ENCODE measurements around the gene TRAF2.
A peak's percentile ranks its signal among the peaks of the same experiment; 100 is the strongest.
"Not testable (repeated sequence)": the region's sequence is repeated elsewhere in the genome, so short reads cannot be mapped to it uniquely, and the experiment has no call there.

TRAF2 gene

DNA sequence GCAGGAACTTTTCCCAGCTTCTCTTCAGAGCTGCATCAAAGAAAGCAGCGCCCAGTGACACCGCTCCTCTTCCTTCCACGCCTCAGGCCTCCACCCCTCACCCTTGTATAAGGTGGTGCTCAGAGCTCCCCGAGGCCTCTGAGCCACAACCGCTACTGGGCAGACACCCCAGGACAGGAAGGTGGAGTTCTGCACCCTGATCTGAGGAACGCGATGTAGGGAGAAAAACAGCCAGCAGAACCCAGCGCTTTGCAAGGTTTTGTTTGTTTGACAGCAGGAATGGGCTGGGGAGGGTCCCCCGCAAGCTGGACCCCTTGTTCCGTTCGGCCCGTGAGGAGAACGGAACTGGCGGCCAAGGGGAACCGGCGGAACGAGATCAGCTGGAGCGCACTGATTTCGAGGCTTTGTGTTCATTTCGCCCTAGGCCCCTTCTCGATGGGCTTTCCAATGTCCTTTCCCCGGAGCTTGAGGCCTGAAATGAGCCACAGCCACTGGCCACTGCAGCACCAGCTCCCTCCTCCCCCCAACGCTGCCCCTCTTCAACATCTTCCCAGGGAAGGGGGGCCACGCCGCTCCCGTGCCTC is 24.4 kb upstream of the TRAF2 start:
- no peak overlapping the region for H3K27ac ChIP-seq (ENCODE audit: low read depth, low read length)
- H3K36me3 ChIP-seq (ENCODE audit: control insufficient read depth, insufficient read depth, low read length) = peaks cover 51% of the 10 kb centered on the region
- H3K9ac ChIP-seq (ENCODE audit: low read length) = no peak overlapping the region
- no peaks in the 10 kb centered on the region for H3K9me3 ChIP-seq (ENCODE audit: control insufficient read depth, insufficient read depth, low read depth, low read length)
- no peaks in the 10 kb centered on the region for H3K27me3 ChIP-seq (ENCODE audit: control insufficient read depth, insufficient read depth, low read length)
- H3K4me1 ChIP-seq (ENCODE audit: control insufficient read depth, insufficient read depth, low read length) = peaks cover 4% of the 10 kb centered on the region; the same call in 1 of the 2 replicates
- H3K4me3 ChIP-seq (ENCODE audit: low read depth, low read length) = no peak overlapping the region

DNA sequence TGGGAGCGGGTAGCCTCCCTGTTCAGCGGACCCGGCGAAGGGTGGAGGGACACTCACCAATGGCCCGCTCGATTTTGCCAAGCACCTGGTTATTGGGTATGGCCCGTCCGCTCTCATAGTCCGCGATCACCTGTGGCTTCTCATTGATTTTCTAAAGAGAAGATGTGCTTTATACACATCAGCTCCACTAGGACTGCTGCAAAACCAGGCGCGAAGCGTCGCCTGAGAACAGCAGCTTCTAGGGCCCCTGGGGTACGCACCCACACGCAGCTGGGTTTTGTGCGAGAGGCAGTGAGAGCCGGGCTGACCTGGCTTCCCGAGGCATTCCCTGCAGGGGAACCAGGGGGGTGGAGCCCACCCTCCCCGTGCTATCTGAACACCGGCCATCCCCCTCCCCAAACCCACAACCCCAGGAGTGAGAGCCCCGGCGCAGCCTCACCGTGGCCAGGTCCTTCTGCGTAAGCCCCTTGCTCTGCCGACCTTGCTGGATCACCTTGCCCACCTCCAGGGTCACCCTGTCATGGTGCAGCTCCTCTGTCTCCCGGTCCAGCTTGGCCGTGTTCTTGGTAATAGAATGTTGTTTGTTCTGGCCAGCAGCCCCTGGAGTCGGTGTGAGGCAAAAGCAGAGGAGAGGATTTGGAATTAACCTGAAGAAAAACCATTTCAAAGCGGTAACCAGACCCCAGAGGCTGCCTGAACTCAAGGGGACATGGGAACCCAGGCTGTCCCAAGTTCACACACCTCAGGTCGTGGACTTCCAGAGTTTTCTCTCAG is 23.3 kb upstream of the TRAF2 start:
- no peak overlapping the region for H3K27ac ChIP-seq (ENCODE audit: low read depth, low read length)

DNA sequence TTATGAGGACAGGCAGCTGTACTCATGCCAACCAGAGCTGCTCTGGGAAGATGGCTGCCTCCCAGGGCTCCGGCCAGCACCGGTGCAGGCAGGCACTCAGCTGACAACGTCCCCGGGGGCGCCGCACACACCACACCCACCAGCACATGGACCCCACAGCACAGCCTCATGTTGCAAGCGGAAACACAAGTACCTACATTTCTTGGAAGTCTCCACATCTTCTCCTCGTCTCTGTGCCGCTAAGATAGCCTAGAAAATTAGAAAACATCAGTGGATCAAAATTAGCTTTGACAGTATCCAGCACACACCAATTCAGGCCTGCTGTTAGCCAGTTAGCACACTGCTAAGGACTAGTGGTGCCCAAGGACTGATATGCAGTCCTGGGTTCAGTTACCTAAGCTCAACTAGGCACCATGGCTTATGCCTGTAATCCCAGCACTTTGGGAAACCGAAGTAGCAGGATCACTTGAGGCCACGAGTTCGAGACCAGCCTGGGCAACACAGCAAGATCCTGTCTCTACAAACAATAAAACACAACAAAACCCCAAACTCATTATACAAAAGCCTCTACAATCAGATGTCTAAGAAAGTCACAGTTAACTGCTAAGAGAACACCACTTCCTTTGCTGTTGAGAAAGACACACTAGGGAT is 22.6 kb upstream of the TRAF2 start:
- Histone ChIP-seq H3K4me1 (ENCODE audit: control insufficient read depth, insufficient read depth, low read length) (peaks cover 4% of the 10 kb centered on the region; the same call in 1 of the 2 replicates), H3K27me3 (ENCODE audit: control insufficient read depth, insufficient read depth, low read length) (no peaks in the 10 kb centered on the region), H3K9me3 (ENCODE audit: control insufficient read depth, insufficient read depth, low read depth, low read length) (peaks cover 16% of the 10 kb centered on the region), H3K36me3 (ENCODE audit: control insufficient read depth, insufficient read depth, low read length) (peaks cover 50% of the 10 kb centered on the region), H3K4me3 (ENCODE audit: low read depth, low read length) (no peak overlapping the region), H3K27ac (ENCODE audit: low read depth, low read length) (no peak overlapping the region), H3K9ac (ENCODE audit: low read length) (no peak overlapping the region)

More for the DNA sequence above, 23.3 kb upstream of the TRAF2 start:
- Histone ChIP-seq H3K9me3 (ENCODE audit: control insufficient read depth, insufficient read depth, low read depth, low read length) (peaks cover 10% of the 10 kb centered on the region), H3K27me3 (ENCODE audit: control insufficient read depth, insufficient read depth, low read length) (no peaks in the 10 kb centered on the region), H3K36me3 (ENCODE audit: control insufficient read depth, insufficient read depth, low read length) (peaks cover 51% of the 10 kb centered on the region), H3K4me3 (ENCODE audit: low read depth, low read length) (no peak overlapping the region), H3K9ac (ENCODE audit: low read length) (no peak overlapping the region), H3K4me1 (ENCODE audit: control insufficient read depth, insufficient read depth, low read length) (peaks cover 4% of the 10 kb centered on the region; the same call in 1 of the 2 replicates)

DNA sequence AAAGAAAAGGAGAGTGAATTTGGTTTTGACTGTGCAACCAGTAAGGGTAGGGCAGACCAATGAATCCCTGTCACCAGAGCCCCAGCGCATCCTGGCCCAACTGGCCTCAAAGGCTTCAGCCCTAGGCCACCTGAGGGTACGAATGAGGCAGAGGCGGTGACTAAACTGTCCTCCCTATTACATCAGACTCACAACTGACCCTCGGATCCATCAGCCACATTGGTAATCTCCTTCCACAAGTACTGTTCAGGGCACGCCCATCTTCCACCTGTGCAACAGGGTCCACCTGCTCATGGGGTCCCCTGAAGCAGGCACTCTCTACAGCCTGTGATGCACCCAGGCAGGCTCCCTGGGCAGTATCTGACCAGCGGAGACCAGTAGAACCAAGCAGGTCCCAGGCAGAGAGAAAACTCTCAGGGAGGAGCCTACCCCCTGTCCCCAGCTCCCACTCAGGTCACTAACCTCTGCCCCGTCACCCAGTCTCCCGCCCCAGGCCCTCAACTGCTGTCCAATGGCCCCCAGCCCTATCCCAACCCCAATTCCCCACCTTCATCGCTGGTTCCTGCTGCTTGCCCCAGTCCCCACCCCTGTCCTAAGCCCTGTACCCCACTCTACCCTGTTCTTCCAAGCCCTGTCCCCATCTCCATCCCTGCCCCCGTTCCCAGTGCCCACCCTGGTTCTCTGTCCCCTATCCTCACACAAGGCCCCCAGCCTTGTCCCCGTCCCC is 21.1 kb upstream of the TRAF2 start:
- Histone ChIP-seq H3K27me3 (ENCODE audit: control insufficient read depth, insufficient read depth, low read length) (no peaks in the 10 kb centered on the region), H3K4me3 (ENCODE audit: low read depth, low read length) (peak overlapping the region; percentile 93)

DNA sequence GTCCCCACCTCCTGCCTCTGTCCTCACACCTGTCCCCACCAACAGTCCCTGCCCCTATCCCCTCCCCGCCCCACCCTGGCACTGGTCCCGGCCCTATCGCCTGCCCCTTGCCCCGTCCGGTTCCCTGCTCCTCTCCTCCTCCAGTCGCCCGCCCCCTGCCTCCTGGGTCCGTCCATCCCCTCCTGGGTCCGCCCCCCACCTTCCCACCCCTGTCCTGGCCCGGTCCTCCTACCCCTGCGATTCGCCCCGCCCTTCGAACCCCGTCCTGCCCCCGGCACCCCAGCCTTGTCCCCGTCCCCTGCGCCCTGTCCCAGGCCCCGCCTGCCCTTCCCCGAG is 20.6 kb upstream of the TRAF2 start:
- H3K36me3 ChIP-seq (ENCODE audit: control insufficient read depth, insufficient read depth, low read length) = peaks cover 40% of the 10 kb centered on the region
- H3K27me3 ChIP-seq (ENCODE audit: control insufficient read depth, insufficient read depth, low read length) = no peaks in the 10 kb centered on the region
- peaks cover 4% of the 10 kb centered on the region; the same call in 1 of the 2 replicates for H3K4me1 ChIP-seq (ENCODE audit: control insufficient read depth, insufficient read depth, low read length)
- peak overlapping the region; percentile 90 for H3K9ac ChIP-seq (ENCODE audit: low read length)
- H3K9me3 ChIP-seq (ENCODE audit: control insufficient read depth, insufficient read depth, low read depth, low read length) = peaks cover 32% of the 10 kb centered on the region
- H3K4me3 ChIP-seq (ENCODE audit: low read depth, low read length) = peak overlapping the region; percentile 93
- peak overlapping the region; percentile 88; the same call in 1 of the 2 replicates for H3K27ac ChIP-seq (ENCODE audit: low read depth, low read length)

More for the DNA sequence above, 21.1 kb upstream of the TRAF2 start:
- H3K4me1 ChIP-seq (ENCODE audit: control insufficient read depth, insufficient read depth, low read length) = peaks cover 4% of the 10 kb centered on the region; the same call in 1 of the 2 replicates
- H3K9ac ChIP-seq (ENCODE audit: low read length) = peak overlapping the region; percentile 70
- peaks cover 44% of the 10 kb centered on the region for H3K36me3 ChIP-seq (ENCODE audit: control insufficient read depth, insufficient read depth, low read length)
- H3K27ac ChIP-seq (ENCODE audit: low read depth, low read length) = no peak overlapping the region
- peaks cover 26% of the 10 kb centered on the region for H3K9me3 ChIP-seq (ENCODE audit: control insufficient read depth, insufficient read depth, low read depth, low read length)

DNA sequence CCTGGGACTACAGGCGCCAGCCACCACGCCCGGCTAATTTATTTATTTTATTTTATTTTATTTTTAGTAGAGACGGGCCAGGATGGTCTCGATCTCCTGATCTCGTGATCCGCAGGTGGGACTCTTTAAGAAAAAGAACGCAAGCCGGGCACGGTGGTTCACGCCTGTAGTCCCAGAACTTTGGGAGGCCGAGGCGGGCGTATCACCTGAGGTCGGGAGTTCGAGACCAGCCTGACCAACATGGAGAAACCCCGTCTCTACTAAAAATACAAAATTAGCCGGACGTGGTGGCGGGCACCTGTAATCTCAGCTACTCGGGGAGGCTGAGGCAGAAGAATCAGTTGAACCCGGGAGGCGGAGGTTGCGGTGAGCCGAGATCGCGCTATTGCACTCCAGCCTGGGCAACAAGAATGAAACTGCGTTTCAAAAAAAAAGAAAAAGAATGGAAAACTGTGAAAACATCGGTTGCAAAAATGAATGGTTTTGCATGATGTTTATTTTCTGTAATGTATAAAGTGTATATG is 19.4 kb upstream of the TRAF2 start:
- not testable (repeated sequence) for H3K4me1 ChIP-seq (ENCODE audit: control insufficient read depth, insufficient read depth, low read length); H3K27ac ChIP-seq (ENCODE audit: low read depth, low read length); H3K27me3 ChIP-seq (ENCODE audit: control insufficient read depth, insufficient read depth, low read length); H3K9ac ChIP-seq (ENCODE audit: low read length)
- peaks cover 40% of the 10 kb centered on the region for H3K9me3 ChIP-seq (ENCODE audit: control insufficient read depth, insufficient read depth, low read depth, low read length)
- H3K4me3 ChIP-seq (ENCODE audit: low read depth, low read length) = peak overlapping the region; percentile 93
- peaks cover 28% of the 10 kb centered on the region for H3K36me3 ChIP-seq (ENCODE audit: control insufficient read depth, insufficient read depth, low read length)

DNA sequence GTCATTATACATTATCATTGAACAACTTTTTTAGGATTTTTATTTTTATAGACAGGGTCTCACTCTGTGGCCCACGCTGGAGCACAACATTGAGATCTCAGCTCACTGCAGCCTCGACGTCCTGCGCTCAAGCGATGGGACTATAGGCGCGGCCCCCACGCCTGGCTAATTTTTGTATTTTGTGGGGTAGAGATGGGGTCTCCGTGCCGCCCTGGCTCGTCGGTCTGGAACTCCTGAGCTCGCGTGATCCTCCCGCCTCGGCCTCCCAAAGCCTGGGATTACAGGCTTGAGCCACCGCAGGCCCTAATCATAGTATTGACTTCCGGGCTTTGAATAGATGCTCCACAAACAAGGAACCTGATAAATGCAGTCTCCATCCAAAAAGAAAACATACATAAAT is 18.8 kb upstream of the TRAF2 start:
- no peak overlapping the region for H3K27ac ChIP-seq (ENCODE audit: low read depth, low read length)
- no peaks in the 10 kb centered on the region for H3K27me3 ChIP-seq (ENCODE audit: control insufficient read depth, insufficient read depth, low read length)
- H3K9me3 ChIP-seq (ENCODE audit: control insufficient read depth, insufficient read depth, low read depth, low read length) = peaks cover 46% of the 10 kb centered on the region
- 0 out of 2 replicates have a peak overlapping the region, but pooled peaks have one; percentile 93 for H3K4me3 ChIP-seq (ENCODE audit: low read depth, low read length)
- peaks cover 23% of the 10 kb centered on the region for H3K36me3 ChIP-seq (ENCODE audit: control insufficient read depth, insufficient read depth, low read length)
- H3K4me1 ChIP-seq (ENCODE audit: control insufficient read depth, insufficient read depth, low read length) = peaks cover 4% of the 10 kb centered on the region; the same call in 1 of the 2 replicates
- H3K9ac ChIP-seq (ENCODE audit: low read length) = no peak overlapping the region

DNA sequence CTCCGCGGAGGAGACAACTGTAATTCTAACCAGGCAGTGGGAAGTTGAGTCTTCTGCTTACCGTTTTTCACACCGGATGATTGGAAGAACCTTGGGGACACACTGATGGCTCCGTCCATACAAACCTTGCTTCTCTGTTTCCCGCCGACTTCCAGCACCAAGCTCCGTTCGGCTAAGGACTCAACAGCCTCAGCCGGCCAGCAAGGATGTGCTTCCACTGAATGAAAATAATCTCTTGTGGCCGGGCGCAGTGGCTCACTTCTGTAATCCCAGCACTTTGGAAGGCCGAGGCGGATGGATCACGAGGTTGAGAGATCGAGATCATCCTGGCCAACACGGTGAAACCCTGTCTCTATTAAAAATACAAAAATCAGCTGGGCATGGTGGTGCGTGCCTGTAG is 18.4 kb upstream of the TRAF2 start:
- Histone ChIP-seq H3K9ac (ENCODE audit: low read length) (no peak overlapping the region), H3K9me3 (ENCODE audit: control insufficient read depth, insufficient read depth, low read depth, low read length) (peaks cover 50% of the 10 kb centered on the region), H3K27ac (ENCODE audit: low read depth, low read length) (no peak overlapping the region), H3K27me3 (ENCODE audit: control insufficient read depth, insufficient read depth, low read length) (no peaks in the 10 kb centered on the region), H3K4me3 (ENCODE audit: low read depth, low read length) (no peak overlapping the region), H3K4me1 (ENCODE audit: control insufficient read depth, insufficient read depth, low read length) (peaks cover 4% of the 10 kb centered on the region; the same call in 1 of the 2 replicates), H3K36me3 (ENCODE audit: control insufficient read depth, insufficient read depth, low read length) (peaks cover 18% of the 10 kb centered on the region)

DNA sequence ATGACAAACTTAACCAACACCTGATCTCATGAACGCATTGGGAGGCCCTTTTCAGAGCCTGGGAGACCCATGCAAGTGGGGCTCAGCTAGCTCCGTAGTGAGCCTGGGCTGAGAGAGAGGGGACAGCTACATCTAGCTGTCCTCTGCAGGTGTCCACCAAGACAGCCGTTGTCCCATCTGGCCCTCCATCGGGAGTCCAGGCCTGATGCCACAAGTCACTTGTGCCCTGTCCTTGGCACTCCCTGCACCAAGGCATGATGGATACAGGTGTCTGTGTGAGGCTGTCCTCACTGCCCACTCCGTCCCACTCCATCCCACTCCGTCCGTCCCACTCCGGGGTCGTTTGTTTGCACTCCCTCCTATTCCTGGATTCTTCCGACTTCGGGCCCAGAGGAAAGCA is 17.7 kb upstream of the TRAF2 start:
- Histone ChIP-seq H3K4me1 (ENCODE audit: control insufficient read depth, insufficient read depth, low read length) (peaks cover 4% of the 10 kb centered on the region; the same call in 1 of the 2 replicates), H3K36me3 (ENCODE audit: control insufficient read depth, insufficient read depth, low read length) (peaks cover 11% of the 10 kb centered on the region), H3K9ac (ENCODE audit: low read length) (no peak overlapping the region), H3K9me3 (ENCODE audit: control insufficient read depth, insufficient read depth, low read depth, low read length) (peaks cover 57% of the 10 kb centered on the region), H3K4me3 (ENCODE audit: low read depth, low read length) (no peak overlapping the region), H3K27ac (ENCODE audit: low read depth, low read length) (no peak overlapping the region), H3K27me3 (ENCODE audit: control insufficient read depth, insufficient read depth, low read length) (no peaks in the 10 kb centered on the region)

DNA sequence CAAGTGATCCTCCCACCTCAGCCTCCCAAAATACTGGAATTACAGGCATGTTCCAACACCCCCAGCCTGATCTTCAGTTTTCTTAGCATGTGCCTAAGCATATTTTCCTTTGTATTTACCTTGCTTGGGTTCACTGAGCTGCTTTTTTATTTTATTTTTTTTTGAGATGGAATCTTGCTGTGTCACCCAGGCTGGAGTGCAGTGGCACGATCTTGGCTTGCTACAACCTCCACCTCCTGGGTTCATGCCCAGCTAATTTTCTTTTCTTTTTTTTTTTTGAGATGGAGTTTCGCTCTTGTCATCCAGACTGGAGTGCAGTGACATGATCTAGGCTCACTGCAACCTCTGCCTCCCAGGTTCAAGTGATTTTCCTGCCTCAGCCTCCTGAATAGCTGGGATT is 16.7 kb upstream of the TRAF2 start:
- not testable (repeated sequence) for H3K27me3 ChIP-seq (ENCODE audit: control insufficient read depth, insufficient read depth, low read length); H3K4me1 ChIP-seq (ENCODE audit: control insufficient read depth, insufficient read depth, low read length); H3K4me3 ChIP-seq (ENCODE audit: low read depth, low read length); H3K27ac ChIP-seq (ENCODE audit: low read depth, low read length); H3K9ac ChIP-seq (ENCODE audit: low read length); H3K36me3 ChIP-seq (ENCODE audit: control insufficient read depth, insufficient read depth, low read length)
- peaks cover 62% of the 10 kb centered on the region for H3K9me3 ChIP-seq (ENCODE audit: control insufficient read depth, insufficient read depth, low read depth, low read length)
